HG02763 (cell line): ENCODE results near the gene CD209.

Experiments
- ATAC-seq: cut with Tn5 transposase; IDR thresholded peaks from one replicate; pipeline ENCODE4 v1.9.1; 2021; ENCODE audit warnings: mild to moderate bottlenecking, moderate library complexity; ENCODE audit not compliant: unreplicated experiment

Gene CD209

DNA sequence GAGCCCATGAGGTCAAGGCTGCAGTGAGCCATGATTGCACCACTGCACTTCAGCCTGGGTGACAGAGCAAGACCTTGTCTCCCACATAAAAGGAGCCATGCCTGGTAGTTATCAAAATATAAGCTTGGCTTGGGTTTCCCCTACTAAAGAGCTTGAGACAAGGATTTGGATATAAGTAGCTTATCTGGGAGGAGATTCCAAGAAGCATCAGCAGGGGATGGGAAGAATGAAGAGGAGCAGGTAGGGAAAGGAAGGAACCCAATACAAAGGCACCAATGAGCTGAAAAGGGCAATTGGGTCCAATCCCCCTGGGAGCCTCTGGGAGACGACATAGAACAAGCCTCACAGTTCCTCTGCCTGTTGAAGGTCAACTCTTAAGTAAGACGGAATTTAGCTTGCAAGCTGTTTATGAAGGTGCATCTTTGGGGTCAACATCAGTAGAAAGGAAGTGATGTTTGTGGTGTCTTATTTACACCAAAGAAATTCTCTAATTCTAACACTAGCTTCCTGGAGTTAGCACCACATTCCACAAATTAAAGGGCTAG lies 8.1 kb downstream of the CD209 start:
- no peak for ATAC-seq

DNA sequence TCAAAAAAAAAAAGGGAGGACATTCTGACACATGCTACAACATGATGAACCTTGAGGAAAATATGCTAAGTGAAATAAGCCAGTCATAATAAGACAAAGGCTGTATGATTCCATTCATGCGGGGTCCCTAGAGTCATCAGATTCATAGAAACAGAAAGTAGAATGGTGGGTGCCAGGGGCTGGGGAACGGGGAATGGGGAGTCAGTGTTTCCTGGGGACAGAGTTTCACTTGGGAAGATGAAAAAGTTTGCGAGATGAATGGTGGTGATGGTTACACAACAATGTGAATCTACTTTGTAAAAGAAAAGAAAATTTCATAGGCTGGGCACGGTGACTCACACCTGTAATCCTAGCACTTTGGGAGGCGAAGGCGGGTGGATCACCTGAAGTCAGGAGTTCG lies 9.3 kb downstream of the CD209 start:
- no peak for ATAC-seq

DNA sequence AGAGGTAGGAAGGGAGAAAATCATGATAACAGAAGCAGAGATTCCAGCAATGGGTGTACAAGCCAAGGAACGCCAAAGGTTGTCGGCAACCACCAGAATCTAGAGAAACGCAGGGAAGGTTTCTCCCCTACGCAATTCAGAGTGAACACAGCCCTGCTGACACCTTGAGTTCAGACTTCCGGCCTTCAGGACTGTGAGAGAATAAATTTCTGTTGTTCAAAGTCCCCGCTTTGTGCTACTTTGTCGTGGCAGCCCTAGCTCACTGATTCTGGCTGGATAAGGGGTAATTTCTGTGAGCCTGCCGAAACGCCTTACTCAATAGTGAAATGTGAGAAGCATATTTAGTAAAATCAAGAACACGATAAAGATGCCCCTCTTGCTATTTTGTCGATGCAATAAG lies 10.1 kb downstream of the CD209 start:
- ATAC-seq, result no peak

DNA sequence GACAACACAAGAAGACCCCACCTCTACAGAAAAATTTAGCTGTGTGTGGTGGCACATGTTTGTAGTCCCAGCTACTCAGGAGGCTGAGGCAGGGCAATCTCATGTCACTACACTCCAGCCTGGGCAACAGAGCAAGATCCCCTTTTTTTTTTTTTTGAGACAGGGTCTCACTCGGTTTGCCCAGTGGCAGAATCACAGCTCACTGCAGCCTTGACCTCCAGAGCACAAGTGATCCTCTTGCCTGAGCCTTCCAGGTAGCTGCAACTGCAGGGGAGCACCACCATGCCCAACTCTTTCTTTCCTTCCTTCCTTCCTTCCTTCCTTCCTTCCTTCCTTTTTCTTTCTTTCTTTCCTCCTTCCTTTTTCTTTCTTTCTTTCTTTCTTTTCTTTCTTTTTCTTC lies 11.2 kb downstream of the CD209 start:
- no peak for ATAC-seq

- no peak for ATAC-seq
Measured at GRCh38 chr19:7734220-7735203, 12.8 kb downstream of the CD209 start.

DNA sequence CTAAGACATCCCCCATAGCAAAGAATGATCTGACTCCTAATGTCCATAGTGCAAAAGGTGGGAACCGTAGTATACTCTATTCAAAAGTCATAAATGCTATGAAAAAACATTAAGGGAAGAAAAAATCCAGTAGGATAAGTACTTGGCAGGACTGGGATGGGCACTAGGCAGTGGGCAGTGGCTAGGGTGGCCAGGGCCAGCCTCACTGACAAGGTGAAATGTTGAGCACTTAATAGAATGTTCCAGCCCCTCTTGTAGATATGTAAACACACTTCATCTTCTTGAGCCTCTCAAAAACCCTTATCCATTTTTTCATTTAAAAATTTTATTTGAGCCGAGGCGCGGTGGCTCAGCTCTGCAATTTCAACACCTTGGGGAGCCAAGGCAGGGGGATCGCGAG lies 14.0 kb downstream of the CD209 start:
- no peak for ATAC-seq

- ATAC-seq, result no peak
Measured at GRCh38 chr19:7732045-7732444, 15.3 kb downstream of the CD209 start, which contains the start of gene CLEC4G. CLEC4G (minus strand) TSS chr19:7732110; CDS start chr19:7732102, 8 bp downstream.

DNA sequence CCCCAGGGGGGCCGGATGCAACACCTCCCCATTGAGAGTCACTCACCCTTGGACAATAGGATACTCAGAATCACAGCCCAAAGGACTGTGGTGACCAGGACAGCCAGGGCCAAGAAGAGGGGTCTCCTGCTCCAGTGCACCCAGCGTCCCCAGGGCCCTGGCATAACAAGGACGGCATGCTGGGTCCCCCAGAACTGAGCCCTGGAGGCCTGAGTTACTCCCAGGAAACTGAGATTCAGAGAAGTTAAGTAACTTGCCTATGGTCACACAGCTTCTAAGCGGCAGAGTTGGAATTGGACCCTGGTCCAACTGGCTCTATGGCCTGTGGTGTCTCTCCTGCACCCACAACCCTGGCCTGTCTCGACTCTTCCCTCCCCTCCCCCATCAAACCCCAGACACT lies 15.7 kb downstream of the CD209 start:
- ATAC-seq, result no peak

- ATAC-seq, result no peak
Measured at GRCh38 chr19:7731218-7731595, 16.1 kb downstream of the CD209 start.

DNA sequence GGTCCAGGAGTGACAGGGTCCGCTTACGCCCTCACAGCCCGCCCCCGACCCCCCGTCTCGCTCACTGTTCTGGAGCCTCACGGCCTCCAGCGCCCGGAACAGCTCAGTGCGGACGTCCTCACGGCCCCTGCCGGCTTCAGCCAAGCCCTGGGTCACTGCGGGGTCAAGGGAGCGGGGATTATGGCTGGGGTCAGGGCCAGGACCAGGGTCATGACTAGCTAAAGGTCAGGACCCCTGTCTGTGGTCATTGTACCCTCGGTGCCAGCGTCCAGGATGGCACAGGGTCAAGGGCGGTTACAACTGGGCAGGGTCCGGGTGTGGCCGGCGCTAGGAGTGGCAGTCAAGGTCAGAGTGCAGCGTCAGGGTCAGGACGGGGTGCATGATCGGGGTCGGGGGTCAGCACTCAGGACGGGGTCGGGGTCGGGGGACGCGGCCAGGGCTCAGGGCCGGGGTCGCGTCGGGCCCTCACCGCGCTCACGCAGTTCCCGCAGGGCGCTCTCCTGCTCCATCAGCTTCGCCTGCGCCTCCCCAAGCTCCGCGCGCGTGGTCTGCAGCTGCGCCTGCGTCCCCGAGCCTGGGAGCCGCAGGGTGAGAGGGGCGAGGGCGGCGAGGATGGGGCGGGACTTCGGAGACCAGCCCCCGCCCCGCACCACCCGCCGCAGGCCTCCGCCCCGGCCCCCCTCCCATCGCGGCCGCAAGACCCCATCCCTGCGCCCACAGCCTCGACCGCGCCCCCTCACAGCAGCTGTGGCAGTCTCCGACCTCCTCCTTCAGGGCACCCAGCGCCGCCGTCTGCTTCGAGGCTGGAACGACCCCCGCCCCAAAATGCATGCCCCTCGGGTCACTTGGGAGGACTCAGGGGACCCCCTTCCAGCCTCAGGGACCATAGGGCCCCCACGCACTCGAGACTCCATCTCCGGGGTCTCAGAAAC lies 16.8 kb downstream of the CD209 start:
- no peak for ATAC-seq

GRCh38 chr19:7729831-7730285 lies 17.5 kb downstream of the CD209 start:
- no peak for ATAC-seq

DNA sequence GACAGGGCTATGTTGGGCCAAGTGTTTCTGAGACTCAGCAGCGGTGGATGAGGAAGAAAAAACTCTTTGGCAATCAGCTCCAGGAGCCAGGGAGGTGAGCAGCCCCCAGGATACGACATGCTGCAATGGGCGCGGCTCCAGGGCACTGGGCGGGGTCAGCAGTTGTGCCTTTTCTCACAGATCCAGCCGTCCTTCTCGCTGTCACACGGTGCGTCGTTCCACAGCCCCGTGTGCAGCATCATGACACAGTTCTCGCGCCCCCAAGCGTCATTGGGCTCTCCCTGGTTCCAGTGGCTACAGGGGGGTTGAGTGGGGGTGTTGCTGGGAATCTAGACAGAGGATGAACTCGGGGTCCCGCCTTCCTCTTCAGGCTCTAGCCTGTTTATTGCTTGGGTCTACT lies 18.1 kb downstream of the CD209 start:
- ATAC-seq, result no peak

GRCh38 chr19:7725791-7726190 lies 21.5 kb downstream of the CD209 start:
- ATAC-seq, result no peak

- peak; percentile 45 for ATAC-seq
Measured at GRCh38 chr19:7722231-7722651, 25.1 kb downstream of the CD209 start.

DNA sequence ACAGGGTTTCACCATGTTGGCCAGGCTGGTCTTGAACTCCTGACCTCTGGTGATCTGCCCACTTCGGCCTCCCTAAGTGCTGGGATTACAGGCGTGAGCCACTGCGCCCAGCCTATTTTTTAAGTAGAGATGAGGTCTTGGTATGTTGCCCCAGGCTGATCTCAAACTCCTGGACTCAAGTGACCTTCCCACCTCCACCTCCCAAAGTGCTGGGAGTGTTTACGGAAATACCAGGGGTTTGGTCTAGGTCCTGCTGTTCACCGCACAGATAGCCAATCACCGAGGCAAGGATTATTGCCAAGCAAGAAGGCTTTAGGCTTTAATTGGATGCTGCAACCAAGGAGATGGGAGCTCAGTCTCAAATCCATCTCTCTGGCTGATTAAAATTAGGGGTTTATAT lies 27.0 kb downstream of the CD209 start:
- no peak for ATAC-seq

DNA sequence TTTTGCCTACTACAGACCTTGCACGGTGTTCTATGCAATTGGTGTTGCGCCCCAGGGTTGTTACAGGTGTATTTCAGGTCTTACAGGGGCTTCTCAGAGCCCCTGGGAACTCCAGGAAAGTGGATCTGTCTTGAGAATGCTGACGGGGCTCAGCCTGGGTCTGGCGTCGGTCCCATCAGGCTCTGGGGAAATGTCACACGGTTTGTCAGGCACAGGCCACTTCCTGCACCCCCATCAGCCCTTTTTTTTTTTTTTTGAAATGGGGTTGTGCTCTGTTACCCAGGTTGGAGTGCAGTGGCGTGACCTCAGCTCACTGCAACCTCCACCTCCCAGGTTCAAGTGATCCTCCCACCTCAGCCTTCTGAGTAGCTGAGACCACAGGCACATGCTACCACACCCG lies 28.7 kb downstream of the CD209 start:
- no peak for ATAC-seq

- no peak for ATAC-seq
Measured at GRCh38 chr19:7716762-7717161, 30.6 kb downstream of the CD209 start.

GRCh38 chr19:7715671-7716070 lies 31.7 kb downstream of the CD209 start:
- ATAC-seq, result no peak

- no peak for ATAC-seq
Measured at GRCh38 chr19:7710616-7711015, 36.7 kb downstream of the CD209 start.

DNA sequence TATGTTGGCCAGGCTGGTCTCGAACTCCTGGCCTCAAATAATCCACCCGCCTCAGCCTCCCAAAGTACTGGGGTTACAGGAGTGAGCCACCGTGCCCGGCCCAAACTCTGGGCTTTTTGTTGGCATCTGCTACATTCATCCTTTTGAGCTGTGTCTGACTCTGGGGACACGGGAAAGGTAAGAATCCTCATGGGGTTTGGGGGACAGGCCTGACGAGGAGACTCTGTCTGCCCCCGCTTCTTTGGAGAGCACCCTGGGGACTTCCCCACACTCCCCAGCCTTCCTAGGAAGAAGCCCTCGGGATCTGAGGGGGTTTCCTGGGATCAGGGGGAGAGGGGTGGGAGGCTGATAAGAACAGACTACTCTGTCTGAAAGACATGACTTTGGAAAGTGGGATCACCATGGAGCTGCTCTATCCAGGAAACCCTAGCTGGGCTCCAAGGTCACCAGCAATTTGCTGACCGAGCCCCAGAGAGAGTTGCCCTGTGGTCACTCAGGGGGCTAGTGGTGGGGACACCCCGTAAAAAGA lies 37.3 kb downstream of the CD209 start:
- no peak for ATAC-seq

- ATAC-seq, result no peak
Measured at GRCh38 chr19:7706955-7707456, 40.3 kb downstream of the CD209 start.
